Left ventricle myocardium inferior (tissue), 1 donor: ENCODE results near the gene SEMA3B. TPM values are rescaled to one million over a fixed set of nuclear protein-coding genes. Genes with fewer than 3 reads are reported as not detected.

Source experiments
- DNase-seq: peaks from one replicate; pipeline ENCODE4 v3.0.0-alpha.2; 2020
- H3K27ac ChIP-seq: fragments of 200-600 bp; replicated peaks from 2 replicates; pipeline ENCODE4 v1.8.0; 2021
- H3K27me3 ChIP-seq: fragments of 200-600 bp; 2 replicates; pipeline ENCODE4 v1.8.0; 2021; ENCODE audit warnings: low read depth
- H3K36me3 ChIP-seq: fragments of 200-600 bp; 2 replicates; pipeline ENCODE4 v1.8.0; 2021
- H3K4me1 ChIP-seq: fragments of 200-600 bp; 2 replicates; pipeline ENCODE4 v1.8.0; 2021
- H3K4me3 ChIP-seq: fragments of 200-600 bp; 2 replicates; pipeline ENCODE4 v1.8.0; 2021; ENCODE audit warnings: mild to moderate bottlenecking, moderate library complexity
- H3K9me3 ChIP-seq: fragments of 200-600 bp; replicated peaks from 2 replicates; pipeline ENCODE4 v1.8.0; 2021
- CTCF ChIP-seq: fragments of 200-600 bp; IDR thresholded peaks from 2 replicates; pipeline ENCODE4 v1.8.0; 2021; ENCODE audit warnings: antibody characterized with exemption, mild to moderate bottlenecking, borderline replicate concordance
- intact Hi-C: fragments of 100-400 bp; cut with micrococcal nuclease; formaldehyde crosslinking; loops from one replicate; pipeline ENCODE4 v1.11.0; 2022
- total RNA-seq: library from RNA; stranded (reverse); fragmentation: NEBNext Ultra II Directional; extraction: Animal tissue kit (Norgen Biotek cat#: 25700); gene quantifications from one replicate; pipeline ENCODE4 v1.2.1, GENCODE V29; 2021
- donor health status: DM: no; HTN: yes; CAD: no; lungs with severe emphysema.

The SEMA3B gene
- total RNA-seq, 1 donor from 2014 or later, result 23.2 TPM

- DNase-seq, result no peak
- intact Hi-C loops, result no loop called here
- H3K4me1 ChIP-seq, result peaks cover 94% of the 10 kb centered on the region
- H3K27me3 ChIP-seq, result no peaks in the 10 kb centered on the region
- H3K27ac ChIP-seq, result peak overlapping the region; percentile 99
- peaks cover 61% of the 10 kb centered on the region for H3K36me3 ChIP-seq
- peaks cover 6% of the 10 kb centered on the region for H3K9me3 ChIP-seq
- no peak overlapping the region for H3K4me3 ChIP-seq
- TF ChIP-seq CTCF, result peak; percentile 59
These were observed 11.7 kb upstream of the SEMA3B start for GRCh38 chr3:50256978-50257890.

DNA sequence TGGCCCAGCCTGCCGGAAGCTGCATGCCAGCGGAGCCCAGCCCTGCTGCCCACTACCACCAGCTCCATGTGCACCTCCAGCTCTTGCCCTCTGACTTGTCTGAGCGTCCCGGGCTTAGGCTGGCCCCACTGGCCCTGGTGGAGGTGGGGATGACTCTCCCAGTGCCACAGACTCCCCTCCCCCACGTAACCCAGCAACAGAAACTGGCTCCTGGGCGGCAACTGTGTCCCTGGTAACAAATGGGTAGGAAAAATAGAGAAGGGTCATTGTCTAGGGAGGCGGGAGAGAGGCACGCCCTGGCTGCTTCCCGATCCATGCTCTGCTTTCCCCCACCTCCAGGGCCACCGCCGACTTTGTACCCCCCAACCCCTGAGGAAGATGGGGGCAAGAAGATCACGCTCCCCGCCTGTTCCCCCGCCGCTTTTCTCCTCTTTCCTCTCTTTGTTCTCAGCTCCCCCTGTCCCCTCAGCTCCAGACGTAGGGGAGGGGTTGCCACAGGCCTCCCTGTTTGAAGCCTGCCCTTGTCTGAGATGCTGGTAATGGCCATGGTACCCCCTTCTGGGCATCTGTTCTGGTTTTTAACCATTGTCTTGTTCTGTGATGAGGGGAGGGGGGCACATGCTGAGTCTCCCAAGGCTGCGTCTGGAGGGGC, 10.8 kb upstream of the SEMA3B start:
- Histone ChIP-seq H3K9me3 (peaks cover 6% of the 10 kb centered on the region), H3K27ac (peak overlapping the region; percentile 99), H3K36me3 (peaks cover 52% of the 10 kb centered on the region), H3K27me3 (no peaks in the 10 kb centered on the region), H3K4me3 (no peak overlapping the region), H3K4me1 (peaks cover 85% of the 10 kb centered on the region)
- TF ChIP-seq CTCF, result no peak
- no peak for DNase-seq
- intact Hi-C loops, result no loop called here

GRCh38 chr3:50258979-50259378, 10.0 kb upstream of the SEMA3B start:
- Histone ChIP-seq H3K4me1 (peaks cover 81% of the 10 kb centered on the region), H3K36me3 (peaks cover 44% of the 10 kb centered on the region)
- intact Hi-C loops, result no loop called here

GRCh38 chr3:50259432-50260026, 9.4 kb upstream of the SEMA3B start:
- Histone ChIP-seq H3K27ac (peak overlapping the region; percentile 99), H3K27me3 (no peaks in the 10 kb centered on the region), H3K9me3 (peaks cover 6% of the 10 kb centered on the region), H3K36me3 (peaks cover 38% of the 10 kb centered on the region), H3K4me3 (peak overlapping the region; percentile 79), H3K4me1 (peaks cover 81% of the 10 kb centered on the region)
- TF ChIP-seq CTCF, result no peak
- no peak for DNase-seq
- intact Hi-C loops, result no loop called here

More at GRCh38 chr3:50258979-50259378, 10.0 kb upstream of the SEMA3B start:
- Histone ChIP-seq H3K27me3 (no peaks in the 10 kb centered on the region), H3K27ac (peak overlapping the region; percentile 99), H3K9me3 (peaks cover 6% of the 10 kb centered on the region), H3K4me3 (no peak overlapping the region)
- no peak for DNase-seq
- no peak for TF ChIP-seq CTCF
